GM18870 (cell line): ENCODE data around the gene KTI12.
"Not testable (repeated sequence)": the region's sequence is repeated elsewhere in the genome, so short reads cannot be mapped to it uniquely, and the experiment has no call there.

Source experiments
- ATAC-seq: cut with Tn5 transposase; IDR thresholded peaks from one replicate; pipeline ENCODE4 v1.9.1; 2021; ENCODE audit warnings: moderate library complexity; ENCODE audit not compliant: unreplicated experiment

Gene KTI12

DNA sequence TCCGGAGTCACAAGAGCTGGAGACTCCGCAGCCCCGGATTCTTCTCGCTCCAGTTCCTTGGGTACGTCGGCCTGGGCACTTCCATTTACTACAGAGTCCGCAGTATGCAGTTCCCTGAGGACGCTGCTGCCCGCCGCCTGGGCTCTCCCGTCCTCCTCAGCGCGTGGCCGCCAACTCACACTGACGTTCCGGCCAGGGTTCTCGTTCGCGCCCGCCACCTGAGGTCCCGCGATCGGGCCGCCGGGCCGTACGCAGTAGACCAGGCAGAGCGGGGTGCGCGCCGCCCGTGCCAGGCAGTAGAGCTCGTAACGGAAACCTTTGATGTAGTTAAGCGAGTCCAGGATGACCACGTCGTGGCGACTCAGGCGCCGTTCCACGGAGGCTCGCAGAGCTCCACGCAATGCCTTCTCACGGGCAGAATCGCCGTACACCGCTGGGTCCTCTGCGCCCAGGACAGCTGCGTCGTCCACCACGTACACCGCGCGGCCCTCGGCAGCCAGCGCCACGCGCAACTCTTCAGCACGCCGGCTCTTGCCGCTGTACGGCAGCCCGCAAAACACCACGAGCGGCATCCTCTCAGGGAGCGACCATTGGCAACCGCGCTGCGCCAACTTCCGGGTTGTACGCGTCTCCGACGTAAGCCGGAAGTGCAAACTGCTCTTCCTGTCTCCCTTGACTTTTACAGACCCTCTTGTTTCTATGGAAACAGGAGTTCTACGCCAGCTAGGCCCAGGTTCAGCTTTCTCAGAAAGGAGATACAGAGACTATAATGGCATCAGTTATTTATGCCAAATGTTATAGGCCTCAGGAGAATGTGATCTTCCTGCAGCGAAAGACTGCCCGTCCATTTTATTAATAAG, at the start of gene KTI12:
Gene KTI12, minus strand, starts transcription at position 621 of the 860 bp plus-strand sequence. Its CDS starts 49 bp downstream, at position 572.
- ATAC-seq: peak; percentile 81

DNA sequence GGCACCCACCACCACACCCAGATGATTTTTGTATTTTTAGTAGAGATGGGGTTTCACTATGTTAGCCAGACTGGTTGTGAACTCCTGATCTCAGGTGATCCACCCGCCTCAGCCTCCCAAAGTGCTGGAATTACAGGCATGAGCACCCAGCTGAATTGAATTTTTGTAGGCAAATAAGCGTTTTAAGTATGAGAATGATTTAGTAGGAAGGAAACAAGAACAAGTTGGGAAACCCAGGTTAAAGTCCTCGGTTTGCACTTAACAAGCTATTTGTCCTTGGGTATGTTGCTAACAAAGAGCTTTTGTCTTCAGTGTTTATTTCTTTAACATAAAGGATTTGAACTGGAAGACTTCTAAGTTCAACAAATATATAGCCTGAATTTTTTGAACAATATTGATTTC, 46.4 kb upstream of the KTI12 start:
- ATAC-seq: no peak

DNA sequence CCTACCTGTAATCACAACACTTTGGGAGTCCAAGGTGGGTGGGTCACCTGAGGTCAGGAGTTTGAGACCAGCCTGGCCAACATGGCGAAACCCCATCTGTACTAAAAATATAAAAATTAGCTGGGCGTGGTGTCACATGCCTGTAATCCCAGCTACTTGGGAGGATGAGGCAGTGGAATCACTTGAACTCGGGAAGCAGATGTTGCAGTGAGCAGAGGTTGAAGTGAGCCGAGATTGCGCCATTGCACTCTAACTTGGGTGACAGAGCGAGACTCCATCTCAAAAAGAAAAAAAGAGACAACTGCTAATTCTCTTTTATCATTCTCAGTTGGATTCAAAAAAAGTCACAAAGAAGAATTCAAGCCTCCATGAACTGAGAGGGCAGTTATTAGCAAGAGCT, 43.7 kb upstream of the KTI12 start:
- not testable (repeated sequence) for ATAC-seq

GRCh38 chr1:52072291-52072690, 38.7 kb upstream of the KTI12 start:
- no peak for ATAC-seq

GRCh38 chr1:52070704-52071103, 37.1 kb upstream of the KTI12 start:
- ATAC-seq: no peak

DNA sequence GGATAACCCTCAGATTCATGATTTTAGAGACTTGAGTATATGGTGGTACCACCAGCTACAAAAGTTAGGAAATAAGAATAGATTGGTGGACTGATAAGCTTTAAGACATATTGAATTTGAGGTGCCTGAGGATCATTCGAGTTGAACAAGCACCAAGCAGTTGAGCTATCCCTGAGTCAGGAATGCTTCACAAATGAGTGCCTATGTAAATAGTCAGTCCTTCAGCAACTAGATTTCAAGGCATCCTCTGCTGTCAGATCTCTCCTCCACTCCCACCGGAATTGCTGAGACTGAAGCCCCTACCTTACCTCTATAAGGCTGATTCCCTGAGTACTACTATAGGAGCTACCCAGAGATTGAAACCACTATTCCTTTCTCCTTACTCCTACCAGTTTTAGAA, 29.6 kb upstream of the KTI12 start:
- ATAC-seq: no peak

GRCh38 chr1:52060822-52061221, 27.2 kb upstream of the KTI12 start:
- no peak for ATAC-seq

DNA sequence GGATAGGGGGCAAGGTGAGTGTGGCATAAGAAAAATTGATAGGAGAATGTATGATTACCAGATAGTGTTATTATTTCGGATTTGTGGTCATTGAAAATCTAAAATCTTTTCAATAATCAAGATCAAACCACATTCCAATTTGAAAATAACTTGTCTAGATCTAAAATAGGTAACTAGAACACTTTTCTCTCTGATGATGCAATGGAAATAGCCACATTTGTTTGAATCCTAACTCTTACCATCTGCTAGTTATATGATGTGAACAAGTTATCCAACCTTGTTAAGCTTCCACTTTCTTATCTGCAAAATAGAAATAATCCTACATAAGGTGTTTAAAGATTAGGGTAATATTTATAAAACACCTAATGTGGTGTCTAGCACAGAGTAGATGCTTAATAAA, 26.3 kb upstream of the KTI12 start:
- ATAC-seq: no peak

DNA sequence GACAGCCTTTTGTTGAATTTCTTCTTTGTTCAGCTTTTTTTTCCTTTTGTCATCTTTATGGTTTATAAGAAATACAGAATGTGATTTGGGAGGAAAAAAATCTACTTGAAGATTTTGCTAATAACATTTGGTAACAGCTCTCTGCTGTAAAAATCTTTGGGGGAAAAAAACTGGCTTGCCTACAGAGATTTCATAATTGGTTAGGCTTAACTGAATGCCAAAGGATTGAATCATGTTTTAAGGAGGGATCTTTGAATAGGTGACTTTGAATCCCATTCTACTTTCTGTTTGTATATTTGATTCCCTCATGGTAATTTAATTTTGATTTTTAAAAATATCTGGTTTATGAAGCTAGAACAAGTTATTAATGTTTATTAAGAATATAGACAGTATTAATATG, 25.7 kb upstream of the KTI12 start:
- no peak for ATAC-seq

- no peak for ATAC-seq
Observed at GRCh38 chr1:52057876-52058415, 24.3 kb upstream of the KTI12 start.

- no peak for ATAC-seq
Observed at GRCh38 chr1:52057255-52057654, 23.6 kb upstream of the KTI12 start.

DNA sequence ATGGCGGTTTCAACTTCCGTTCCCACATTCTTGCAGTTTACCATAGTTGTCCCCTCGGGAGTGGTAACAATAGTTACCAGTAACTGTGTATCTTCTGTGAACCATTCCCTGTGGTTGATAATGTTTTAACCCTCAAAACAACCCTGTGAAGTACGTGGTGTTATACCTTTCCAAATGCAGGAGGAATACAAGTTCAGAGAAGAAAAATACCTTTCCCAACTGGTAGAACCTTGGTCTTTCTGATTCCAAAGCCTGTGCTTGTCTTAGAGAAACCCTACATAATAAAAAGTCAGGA, 23.3 kb upstream of the KTI12 start:
- peak; percentile 37 for ATAC-seq

GRCh38 chr1:52056163-52056936, 22.7 kb upstream of the KTI12 start, which contains the start of gene BTF3L4:
BTF3L4 (plus strand) TSS chr1:52056295; CDS start chr1:52059848, 3,553 bp downstream.
- peak; percentile 73 for ATAC-seq

- peak; percentile 1 for ATAC-seq
Observed at GRCh38 chr1:52055866-52056162, 22.2 kb upstream of the KTI12 start.

- peak; percentile 45 for ATAC-seq
Observed at GRCh38 chr1:52055066-52055865, 21.7 kb upstream of the KTI12 start, which contains the start of gene TXNDC12. TXNDC12 (minus strand) TSS chr1:52055191; CDS start chr1:52055096, 95 bp downstream.

GRCh38 chr1:52054496-52055065, 21.0 kb upstream of the KTI12 start:
- no peak for ATAC-seq

- ATAC-seq: no peak
Observed at GRCh38 chr1:52053862-52054261, 20.3 kb upstream of the KTI12 start.

DNA sequence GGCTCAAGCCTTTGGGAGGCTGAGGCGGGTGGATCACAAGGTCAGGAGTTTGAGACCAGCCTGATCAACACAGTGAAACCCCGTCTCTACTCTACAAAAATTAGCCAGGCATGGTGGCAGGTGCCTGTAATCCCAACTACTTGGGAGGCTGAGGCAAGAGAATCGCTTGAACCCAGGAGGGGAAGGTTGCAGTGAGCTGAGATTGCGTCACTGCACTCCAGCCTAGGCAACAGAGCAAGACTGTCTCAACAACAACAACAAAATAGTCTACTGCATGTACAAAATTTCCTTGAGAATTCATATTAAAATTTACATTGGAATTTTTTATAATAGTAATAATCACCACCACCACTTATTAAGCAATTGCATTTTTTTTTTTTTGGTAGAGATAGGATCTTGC, 15.7 kb upstream of the KTI12 start:
- not testable (repeated sequence) for ATAC-seq

- ATAC-seq: not testable (repeated sequence)
Observed at GRCh38 chr1:52045666-52046195, 12.1 kb upstream of the KTI12 start.

DNA sequence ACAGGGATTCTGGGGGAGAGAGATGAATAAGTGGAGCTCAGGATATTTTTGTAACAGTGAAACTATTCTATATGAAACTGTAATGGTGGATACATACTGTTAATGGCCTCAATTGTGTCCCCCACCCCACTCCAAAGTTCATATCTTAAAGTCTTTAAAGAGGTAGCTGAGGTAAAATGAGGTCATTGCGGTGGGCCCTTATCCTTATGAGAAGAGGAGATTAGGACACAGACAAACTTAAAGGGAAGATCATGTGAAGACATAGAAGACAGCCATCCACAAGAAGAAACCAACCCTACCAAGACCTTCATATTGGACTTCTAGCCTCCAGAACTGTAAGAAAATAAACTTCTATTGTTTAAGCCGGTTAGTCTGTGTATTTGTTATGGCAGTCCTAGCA, 11.6 kb upstream of the KTI12 start:
- no peak for ATAC-seq
